ENCODE measurements around the gene SLC2A8.

- TF ChIP-seq EP300 (IDR thresholded peaks at IDR 0.05) = no peak
- TF ChIP-seq POLR2A (IDR thresholded peaks at IDR 0.05) = no peak
- TF ChIP-seq, protein P1, sequence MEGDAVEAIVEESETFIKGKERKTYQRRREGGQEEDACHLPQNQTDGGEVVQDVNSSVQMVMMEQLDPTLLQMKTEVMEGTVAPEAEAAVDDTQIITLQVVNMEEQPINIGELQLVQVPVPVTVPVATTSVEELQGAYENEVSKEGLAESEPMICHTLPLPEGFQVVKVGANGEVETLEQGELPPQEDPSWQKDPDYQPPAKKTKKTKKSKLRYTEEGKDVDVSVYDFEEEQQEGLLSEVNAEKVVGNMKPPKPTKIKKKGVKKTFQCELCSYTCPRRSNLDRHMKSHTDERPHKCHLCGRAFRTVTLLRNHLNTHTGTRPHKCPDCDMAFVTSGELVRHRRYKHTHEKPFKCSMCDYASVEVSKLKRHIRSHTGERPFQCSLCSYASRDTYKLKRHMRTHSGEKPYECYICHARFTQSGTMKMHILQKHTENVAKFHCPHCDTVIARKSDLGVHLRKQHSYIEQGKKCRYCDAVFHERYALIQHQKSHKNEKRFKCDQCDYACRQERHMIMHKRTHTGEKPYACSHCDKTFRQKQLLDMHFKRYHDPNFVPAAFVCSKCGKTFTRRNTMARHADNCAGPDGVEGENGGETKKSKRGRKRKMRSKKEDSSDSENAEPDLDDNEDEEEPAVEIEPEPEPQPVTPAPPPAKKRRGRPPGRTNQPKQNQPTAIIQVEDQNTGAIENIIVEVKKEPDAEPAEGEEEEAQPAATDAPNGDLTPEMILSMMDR (IDR thresholded peaks at IDR 0.05) = no peak
These were observed 2.8 kb downstream of the SLC2A8 start for GRCh38 chr9:127399736-127400269.

All from ovary (tissue), 3 donors.